GM12874 (cell line): ENCODE results near the gene TLX2.

Experiments used
- TF ChIP-seq, protein P1 (sequence below): IDR thresholded peaks from 2 replicates; pipeline ENCODE4 v1.5.1; 2011; ENCODE audit warnings: low read depth, mild to moderate bottlenecking, control low read depth, low read length, moderate library complexity; ENCODE audit not compliant: insufficient read depth

Gene TLX2

DNA sequence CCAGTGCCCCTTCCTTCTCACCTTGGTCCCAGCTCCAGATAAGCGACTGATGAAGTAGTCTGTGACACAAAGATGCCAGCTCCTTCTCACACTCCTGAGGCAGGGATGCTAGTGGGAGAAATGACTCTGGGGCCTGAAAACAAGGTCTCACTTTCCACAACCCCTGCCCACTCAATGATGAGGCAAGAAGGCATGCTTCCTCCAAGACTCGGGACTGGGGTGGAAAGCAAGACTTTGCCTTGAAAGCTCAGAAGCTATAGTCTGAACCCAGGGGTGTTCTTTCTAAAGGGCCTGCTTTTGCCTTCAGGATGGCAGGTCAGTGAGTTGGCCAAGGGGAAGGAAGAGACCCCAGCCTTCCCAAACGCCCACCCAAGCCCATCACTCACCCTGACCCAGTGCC is 32.8 kb upstream of the TLX2 start:
- TF ChIP-seq, protein P1, sequence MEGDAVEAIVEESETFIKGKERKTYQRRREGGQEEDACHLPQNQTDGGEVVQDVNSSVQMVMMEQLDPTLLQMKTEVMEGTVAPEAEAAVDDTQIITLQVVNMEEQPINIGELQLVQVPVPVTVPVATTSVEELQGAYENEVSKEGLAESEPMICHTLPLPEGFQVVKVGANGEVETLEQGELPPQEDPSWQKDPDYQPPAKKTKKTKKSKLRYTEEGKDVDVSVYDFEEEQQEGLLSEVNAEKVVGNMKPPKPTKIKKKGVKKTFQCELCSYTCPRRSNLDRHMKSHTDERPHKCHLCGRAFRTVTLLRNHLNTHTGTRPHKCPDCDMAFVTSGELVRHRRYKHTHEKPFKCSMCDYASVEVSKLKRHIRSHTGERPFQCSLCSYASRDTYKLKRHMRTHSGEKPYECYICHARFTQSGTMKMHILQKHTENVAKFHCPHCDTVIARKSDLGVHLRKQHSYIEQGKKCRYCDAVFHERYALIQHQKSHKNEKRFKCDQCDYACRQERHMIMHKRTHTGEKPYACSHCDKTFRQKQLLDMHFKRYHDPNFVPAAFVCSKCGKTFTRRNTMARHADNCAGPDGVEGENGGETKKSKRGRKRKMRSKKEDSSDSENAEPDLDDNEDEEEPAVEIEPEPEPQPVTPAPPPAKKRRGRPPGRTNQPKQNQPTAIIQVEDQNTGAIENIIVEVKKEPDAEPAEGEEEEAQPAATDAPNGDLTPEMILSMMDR = no peak

DNA sequence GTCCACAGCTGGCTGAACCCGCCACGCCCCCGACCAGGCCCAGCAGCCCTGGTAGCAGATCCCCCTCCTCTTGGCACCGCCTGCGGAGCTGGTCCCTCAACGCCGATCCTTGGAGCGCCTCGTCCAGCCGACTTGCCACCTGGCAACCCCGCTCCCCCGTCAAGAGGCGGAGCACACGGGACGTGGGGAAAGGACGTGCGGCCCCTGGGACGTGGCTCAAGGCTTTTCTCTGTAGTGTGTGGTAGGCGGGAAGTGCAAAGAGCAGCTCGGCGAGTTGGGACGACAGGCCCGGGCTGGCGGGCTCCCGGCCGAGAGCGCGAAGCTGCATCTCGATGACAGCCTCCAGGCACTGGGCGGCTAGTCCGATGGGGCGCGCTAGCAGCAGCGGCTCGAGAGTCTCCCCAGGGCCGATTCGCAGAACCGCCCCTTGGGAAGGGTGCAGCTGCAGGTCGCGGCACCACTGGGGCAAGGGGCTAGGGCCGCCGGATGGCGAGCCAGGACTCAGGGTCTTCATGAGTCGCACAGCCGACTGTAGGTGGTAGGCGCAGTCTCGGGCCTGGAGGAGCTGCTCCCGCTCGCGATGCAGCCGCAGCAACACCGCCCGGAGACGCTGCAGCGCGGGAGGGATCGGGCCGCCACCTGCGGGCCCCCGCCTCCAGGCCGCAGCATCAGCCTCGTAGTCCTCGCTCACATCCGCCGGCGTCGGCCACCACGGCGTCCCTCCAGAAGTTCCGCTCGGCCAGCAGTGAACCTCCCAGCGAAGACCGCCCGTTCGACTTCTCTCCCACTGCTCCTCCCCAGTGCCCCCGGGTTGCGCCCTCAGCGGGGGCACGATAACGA is 32.1 kb upstream of the TLX2 start:
- TF ChIP-seq, protein P1 = no peak

DNA sequence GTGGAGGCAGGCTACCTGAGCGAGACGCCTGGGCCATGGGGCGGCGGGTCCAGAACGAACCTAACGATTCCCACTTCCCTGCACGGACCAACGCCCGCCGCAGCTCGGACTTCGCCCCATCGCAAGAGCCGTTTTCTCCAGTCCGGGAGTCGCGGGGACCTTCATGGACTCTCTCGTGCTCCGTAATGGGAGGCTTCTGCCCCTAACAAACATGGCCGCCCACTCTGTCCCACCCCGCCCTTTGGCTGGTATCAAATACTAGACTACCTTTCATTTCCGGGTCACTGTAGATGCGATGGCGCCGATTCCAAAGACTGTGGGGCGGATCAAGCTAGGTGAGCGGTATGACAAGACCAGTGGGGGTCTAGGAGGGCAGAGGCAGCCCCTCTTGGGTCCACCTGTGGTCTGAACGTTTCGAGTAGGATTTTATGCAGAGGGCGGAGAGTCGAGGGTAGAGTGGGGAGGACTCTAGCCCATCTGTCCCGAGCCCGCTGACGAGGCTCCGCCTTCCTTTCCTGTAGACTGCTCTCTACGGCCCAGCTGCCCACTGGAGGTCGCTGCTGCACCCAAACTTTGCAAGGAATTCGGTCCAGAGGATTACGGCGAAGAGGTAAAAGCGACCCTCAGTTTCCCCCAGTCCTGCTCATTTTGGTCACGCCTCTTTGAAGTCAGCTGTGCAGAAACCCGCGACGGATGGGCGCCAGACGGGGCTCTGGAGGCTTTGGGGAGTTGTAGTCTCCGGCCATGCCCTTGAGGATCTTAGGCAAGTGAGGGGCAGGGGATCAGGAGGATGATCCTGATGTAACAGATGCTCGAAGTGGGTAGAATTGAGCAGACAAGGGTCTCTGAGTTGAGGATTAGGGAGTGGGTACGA is 31.2 kb upstream of the TLX2 start, which contains the start of the genes CCDC142 and TTC31:
TSS of gene CCDC142 (minus strand) at position 198 of the 874 bp plus-strand sequence. CDS start at position 37, 161 bp downstream.
TSS of gene TTC31 (plus strand) at position 281 of the 874 bp plus-strand sequence. CDS start at position 296, 15 bp downstream.
- TF ChIP-seq, protein P1 = peak; percentile 91

DNA sequence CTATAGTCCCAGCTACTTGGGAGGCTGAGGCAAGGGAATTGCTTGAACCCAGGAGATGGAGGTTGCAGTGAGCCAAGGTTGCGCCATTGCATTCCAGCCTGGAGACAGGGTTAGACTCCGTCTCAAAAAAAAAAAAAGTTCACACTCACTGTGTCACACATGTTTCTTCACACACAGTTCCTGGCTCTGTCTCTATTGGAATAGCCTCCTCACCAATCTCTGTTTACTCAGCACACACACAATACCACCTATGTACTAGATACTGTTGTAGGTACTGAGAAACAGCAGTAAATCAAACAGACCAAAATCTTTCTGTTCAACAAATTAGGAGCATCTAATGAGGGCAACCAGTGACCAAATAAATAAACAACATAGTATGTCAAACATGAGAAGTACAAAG is 28.1 kb upstream of the TLX2 start:
- TF ChIP-seq, protein P1 = no peak

DNA sequence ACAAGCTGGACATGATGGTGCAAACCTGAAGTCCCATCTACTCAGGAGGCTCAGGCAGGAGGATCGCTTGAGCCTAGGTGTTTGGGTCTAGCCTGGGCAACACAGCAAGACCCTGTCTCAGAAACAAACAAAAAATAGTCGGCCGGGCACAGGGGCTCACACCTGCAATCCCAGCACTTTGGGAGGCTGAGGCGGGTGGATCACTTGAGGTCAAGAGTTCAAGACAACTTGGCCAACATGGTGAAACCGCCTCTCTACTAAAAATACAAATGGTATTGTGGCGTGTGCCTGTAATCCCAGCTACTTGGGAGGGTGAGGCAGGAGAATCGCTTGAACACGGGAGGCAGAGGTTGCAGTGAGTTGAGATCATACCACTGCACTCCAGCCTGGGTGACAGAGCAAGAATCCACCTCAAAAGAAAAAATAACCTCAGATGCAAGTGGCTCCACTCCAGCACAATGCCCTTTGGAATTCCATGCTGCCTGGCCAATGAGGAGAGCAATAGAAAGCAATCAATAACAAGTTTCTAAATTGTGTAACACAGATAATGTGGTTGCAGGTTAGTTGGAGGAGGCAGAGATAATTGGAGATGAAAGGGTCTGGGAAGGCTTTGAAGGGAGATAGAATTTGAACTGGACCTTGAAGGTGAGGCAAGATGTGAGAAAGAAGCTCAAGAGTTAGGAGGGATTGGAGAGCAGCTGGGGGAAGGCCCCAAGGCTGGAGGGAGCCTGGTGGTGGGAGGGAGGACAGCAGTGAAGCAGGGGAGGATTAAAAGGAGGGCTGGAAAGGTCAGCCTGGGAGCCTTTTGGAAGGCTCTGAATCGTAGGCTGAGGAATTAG is 25.4 kb upstream of the TLX2 start:
- TF ChIP-seq, protein P1 = no peak

DNA sequence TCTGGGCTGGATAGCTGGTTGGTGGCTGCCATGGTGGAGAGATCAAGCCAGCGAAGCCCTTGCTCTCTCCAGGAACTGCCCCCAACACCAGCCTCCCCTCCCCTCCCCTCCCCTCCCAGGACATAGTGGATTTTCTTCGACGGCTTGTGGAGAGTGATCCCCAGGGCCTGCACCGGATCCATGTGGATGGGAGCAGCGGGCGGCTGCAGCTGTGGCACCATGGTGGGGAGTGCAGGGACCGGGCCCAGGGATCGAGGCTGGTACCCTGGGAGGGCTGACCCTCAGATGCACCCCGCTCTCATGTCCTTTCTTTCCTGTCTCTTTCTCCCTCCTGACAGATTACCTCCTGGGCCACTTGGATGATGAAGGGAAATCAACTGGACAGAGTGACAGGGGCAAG is 24.3 kb upstream of the TLX2 start:
- TF ChIP-seq, protein P1 = no peak
